GM10266 (cell line): ENCODE measurements around the gene KLHL5.
A peak's percentile ranks its signal among the peaks of the same experiment; 100 is the strongest.
"Not testable (repeated sequence)": the region's sequence is repeated elsewhere in the genome, so short reads cannot be mapped to it uniquely, and the experiment has no call there.

Experiments used
- DNase-seq: peaks from one replicate; pipeline ENCODE4 v3.0.0; 2012; ENCODE audit errors: extremely low spot score
- TF ChIP-seq, protein P1 (sequence below): IDR thresholded peaks from 2 replicates; pipeline ENCODE4 v1.5.1; 2012; ENCODE audit warnings: mild to moderate bottlenecking, low read depth; ENCODE audit not compliant: control insufficient read depth, insufficient read depth; ENCODE audit errors: missing control alignments

Gene KLHL5

DNA sequence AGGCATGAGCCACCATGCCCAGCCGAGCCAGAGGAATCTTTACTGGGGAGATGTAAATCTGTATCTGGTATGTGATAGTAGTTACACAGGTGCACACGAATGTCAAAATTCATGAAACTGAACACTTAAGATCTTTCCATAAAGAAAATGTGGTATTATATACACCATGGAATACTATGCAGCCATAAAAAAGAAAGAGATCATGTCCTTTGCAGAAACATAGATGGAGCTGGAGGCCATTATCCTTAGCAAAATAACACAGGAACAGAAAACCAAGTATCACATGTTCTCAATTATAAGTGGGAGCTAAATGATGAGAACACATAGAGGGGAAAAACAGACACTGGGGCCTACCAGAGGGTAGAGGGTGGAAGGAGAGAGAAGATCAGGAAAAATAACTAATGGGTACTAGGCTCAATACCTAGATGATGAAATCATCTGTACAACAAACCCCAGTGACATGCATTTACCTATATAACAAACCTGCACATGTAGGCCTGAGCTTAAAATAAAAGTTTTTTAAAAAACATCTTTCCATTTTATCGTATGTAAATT lies 37.6 kb upstream of the KLHL5 start:
- TF ChIP-seq, protein P1, sequence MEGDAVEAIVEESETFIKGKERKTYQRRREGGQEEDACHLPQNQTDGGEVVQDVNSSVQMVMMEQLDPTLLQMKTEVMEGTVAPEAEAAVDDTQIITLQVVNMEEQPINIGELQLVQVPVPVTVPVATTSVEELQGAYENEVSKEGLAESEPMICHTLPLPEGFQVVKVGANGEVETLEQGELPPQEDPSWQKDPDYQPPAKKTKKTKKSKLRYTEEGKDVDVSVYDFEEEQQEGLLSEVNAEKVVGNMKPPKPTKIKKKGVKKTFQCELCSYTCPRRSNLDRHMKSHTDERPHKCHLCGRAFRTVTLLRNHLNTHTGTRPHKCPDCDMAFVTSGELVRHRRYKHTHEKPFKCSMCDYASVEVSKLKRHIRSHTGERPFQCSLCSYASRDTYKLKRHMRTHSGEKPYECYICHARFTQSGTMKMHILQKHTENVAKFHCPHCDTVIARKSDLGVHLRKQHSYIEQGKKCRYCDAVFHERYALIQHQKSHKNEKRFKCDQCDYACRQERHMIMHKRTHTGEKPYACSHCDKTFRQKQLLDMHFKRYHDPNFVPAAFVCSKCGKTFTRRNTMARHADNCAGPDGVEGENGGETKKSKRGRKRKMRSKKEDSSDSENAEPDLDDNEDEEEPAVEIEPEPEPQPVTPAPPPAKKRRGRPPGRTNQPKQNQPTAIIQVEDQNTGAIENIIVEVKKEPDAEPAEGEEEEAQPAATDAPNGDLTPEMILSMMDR: no peak
- no peak for DNase-seq

DNA sequence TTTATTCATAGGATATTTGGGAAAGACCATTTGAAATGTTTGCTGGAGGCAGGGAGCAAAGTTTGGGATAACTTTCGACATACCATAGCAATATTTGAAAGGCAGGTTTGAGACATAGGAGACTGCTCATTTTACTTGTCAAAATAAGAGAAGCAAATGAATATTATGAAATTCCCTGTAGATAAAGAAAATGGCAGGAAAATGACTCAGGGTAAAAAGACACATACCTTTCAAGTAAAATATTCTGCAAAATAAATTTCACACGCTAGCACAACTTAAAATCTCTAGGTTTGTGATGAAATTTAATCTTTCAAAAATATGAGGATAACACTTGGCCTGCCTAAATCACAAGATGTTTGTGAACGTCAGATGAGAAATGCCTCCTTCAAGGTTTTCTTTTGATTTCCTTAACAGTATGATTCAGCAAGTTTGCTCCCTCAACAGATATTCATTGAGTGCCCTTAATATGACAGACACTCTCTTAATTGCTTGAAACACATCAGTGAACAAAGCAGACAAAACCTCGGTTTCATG lies 36.4 kb upstream of the KLHL5 start:
- TF ChIP-seq, protein P1: no peak
- no peak for DNase-seq

DNA sequence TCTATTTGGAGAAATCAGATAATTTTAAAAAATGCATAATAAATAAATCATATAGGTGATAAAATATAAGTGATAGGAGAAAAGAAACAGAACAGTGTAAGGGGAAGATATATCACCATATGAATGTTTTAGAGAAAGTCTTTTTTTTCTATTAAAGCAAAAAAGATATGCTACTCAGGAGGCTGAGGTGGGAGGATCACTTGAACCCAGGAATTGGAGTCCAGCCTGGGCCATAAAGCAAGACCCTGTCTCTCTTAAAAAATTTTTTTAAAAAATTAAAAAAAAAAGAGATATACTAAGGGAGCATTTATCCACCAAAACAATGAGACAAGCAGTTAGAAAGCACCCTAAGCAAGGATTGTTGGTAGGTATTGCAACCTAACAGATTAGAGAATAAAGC lies 35.9 kb upstream of the KLHL5 start:
- TF ChIP-seq, protein P1: no peak
- DNase-seq: no peak

DNA sequence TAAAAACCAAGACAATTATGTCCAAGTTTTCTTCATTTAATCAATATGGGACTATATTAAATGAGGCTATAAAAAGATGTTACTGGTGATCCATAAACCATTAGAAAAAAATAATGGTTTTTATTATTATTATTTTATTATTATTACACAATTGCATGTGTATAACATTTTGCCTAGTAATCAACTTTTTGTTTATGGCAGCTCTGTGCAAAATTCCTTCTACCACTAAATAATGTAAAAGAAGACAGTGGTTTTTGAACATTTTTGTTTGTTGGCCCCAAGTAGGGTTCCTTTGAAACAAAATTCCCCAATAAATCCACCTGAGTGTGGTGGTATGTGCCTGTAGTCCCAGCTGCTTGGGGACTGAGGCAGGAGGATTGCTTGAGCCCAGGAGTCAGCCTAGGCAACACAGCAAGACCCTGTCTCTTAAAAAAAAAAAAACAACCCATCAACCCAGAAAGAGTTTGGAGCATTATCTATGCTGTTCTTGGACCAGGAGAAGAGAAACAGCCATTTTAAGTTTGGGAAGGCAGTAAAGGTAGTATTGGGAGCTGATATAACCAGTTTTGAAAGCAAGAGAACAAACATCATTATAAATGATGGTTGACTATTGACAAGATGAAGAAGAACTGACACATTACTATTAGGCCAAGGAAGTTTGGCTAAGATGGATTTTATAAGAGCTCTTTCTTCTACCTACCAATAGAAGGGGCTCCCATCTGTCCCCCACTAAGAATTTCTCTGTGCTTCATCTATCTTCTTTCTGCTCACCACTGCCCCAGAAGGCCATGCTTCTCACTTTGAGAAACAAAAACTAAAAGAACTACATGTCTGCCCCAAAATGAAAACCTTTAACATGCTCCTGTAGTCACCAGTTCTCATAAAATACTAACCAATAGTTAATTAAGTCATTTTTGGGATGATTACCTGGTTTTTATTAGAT lies 32.0 kb upstream of the KLHL5 start:
- TF ChIP-seq, protein P1: peak; percentile 22
- DNase-seq: peak; percentile 15

DNA sequence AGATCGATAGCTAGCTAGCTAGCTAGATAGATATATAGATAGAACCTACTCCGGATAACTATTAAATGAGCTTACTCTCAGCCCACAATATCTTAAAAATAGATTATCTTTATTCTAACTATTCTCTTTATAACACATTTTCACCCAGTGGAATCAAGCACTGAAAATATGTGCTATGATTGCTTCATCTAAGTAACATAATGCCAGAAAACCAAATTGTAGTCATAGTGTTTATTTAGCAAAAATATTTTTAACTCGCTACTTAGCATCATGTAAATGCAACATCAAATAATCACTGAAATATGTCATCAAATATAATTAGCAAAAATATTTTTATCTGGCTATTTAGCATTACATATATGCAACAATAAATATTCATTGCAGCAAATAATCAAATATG lies 31.3 kb upstream of the KLHL5 start:
- DNase-seq: no peak
- TF ChIP-seq, protein P1: no peak

DNA sequence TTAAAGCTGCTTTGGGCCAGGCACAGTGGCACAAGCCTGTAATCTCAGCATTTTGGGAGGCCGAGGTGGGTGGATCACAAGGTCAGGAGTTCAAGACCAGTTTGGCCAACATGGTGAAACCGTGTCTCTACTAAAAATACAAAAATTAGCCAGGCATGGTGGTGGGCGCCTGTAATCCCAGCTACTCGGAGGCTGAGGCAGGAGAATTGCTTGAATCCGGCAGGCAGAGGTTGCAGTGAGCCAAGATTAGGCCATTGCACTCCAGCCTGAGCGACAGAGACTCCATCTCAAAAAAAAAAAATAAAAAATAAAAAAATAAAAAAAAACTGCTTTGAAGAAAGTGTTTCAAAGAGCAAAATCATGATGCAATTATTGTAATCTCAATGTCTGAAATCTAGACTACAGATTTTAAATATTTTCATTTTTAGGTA lies 30.4 kb upstream of the KLHL5 start:
- DNase-seq: not testable (repeated sequence)

DNA sequence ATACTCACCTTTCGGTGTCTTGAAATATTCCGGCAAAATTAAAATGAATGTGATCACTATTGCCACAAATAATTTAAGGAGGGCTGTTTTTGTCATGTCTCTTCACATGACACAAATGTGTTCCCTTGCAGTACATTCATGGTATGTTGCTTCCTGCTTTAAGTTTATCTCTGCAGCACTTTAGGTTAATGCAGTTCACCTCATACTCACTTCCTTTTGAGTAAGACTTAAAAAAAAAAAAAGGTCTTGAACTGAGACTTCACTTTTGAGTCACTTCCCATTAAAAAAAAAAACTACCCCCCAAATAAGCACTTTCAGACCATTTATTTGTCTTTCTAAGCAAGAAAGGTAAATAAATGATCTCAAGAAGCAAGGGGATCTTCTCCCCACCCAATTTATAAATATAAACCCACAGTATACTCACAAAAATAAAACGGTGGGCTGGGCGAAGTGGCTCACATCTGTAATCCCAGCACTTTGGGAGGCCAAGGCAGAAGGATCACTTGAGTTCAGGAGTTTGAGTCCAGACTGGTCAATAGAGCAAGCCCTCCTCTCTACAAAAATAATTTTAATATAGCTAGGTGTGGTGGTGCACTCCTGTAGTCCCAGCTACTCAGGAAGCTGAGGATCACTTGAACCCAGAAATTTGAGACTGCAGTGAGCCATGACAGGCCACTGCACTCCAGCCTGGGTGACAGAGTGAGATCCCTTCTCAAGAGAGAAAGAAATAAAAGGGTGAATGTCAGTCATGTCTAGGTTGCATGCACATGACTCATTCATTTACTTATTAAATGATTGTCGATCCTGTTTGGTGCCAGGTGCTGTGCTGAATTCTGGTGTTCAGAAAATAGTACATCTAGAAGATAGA lies 29.6 kb upstream of the KLHL5 start, which contains the start of gene TMEM156:
Gene TMEM156, minus strand, starts transcription at position 192 of the 868 bp plus-strand sequence. Its CDS starts 96 bp downstream, at position 96.
- DNase-seq: peak; percentile 48
- TF ChIP-seq, protein P1: no peak
